Naive thymus-derived CD8-positive, alpha-beta T cell (primary cell): ENCODE data around the gene RNF14. TPM values are rescaled to one million over a fixed set of nuclear protein-coding genes. Genes with fewer than 3 reads are reported as not detected.
A peak's percentile ranks its signal among the peaks of the same experiment; 100 is the strongest.
"Not testable (repeated sequence)": the region's sequence is repeated elsewhere in the genome, so short reads cannot be mapped to it uniquely, and the experiment has no call there.

Experiments
- ATAC-seq, 2 donors: fragments of 150-1000 bp; cut with Tn5 transposase in 1 of 2; sonication (Bioruptor Pico), chemical (Tn5 transposase) in 1 of 2; 1 replicate in 1 of 2; 2 replicates in 1 of 2; pipeline ENCODE4 v1.10.0; 2021; ENCODE audit warnings: mild to moderate bottlenecking in 2 of 2, moderate library complexity in 2 of 2
- POLR2A ChIA-PET: fragments of 350-600 bp; sonication (Branson Sonifier 250); formaldehyde crosslinking; loops from one replicate; lab custom pipeline; 2021; ENCODE audit warnings: antibody characterized with exemption; lab: Charles Lee
- DNase-seq, 10 donors: peaks; one replicate each; pipeline versions ENCODE4 v3.0.0 to v3.0.0-alpha.2; 2020 to 2022
- H3K27ac Mint-ChIP-seq, 10 donors: one replicate each; pipeline ENCODE4 v1.8.0; 2020 to 2022; ENCODE audit warnings: mild to moderate bottlenecking in 10 of 10, mixed read lengths in 10 of 10, moderate library complexity in 4 of 10, inconsistent platforms in 1 of 10
- H3K27me3 Mint-ChIP-seq, 5 donors: one replicate each; pipeline ENCODE4 v1.8.0; 2021 to 2022; ENCODE audit warnings: mixed read lengths in 5 of 5
- H3K36me3 Mint-ChIP-seq, 3 donors: one replicate each; pipeline ENCODE4 v1.8.0; 2020 to 2022; ENCODE audit warnings: mixed read lengths in 3 of 3, mild to moderate bottlenecking in 2 of 3, inconsistent platforms in 1 of 3
- H3K4me1 Mint-ChIP-seq, 4 donors: one replicate each; pipeline ENCODE4 v1.8.0; 2021 to 2022; ENCODE audit warnings: mixed read lengths in 4 of 4
- H3K4me3 Mint-ChIP-seq, 10 donors: one replicate each; pipeline ENCODE4 v1.8.0; 2020 to 2022; ENCODE audit warnings: mild to moderate bottlenecking in 10 of 10, mixed read lengths in 10 of 10, moderate library complexity in 6 of 10, inconsistent platforms in 1 of 10
- H3K9me3 Mint-ChIP-seq, 9 donors: one replicate each; pipeline ENCODE4 v1.8.0; 2020 to 2022; ENCODE audit warnings: mixed read lengths in 9 of 9, mild to moderate bottlenecking in 3 of 9, inconsistent platforms in 1 of 9, moderate library complexity in 1 of 9
- polyA plus RNA-seq, 3 donors: library from polyadenylated mRNA; unstranded; fragments of 300-500 nt; fragmentation: Illumina TruSeq; gene quantifications; one replicate each; pipeline ENCODE4 v1.2.3, GENCODE V29; 2021
- total RNA-seq, 8 experiments: library from RNA in 2 of 8; stranded (reverse) in 2 of 8; gene quantifications; one replicate each; pipeline ENCODE4 v1.2.3 and lab custom pipeline; 2021 to 2026

Gene RNF14
- total and polyA plus RNA-seq, 5 experiments from 2014 or later: 27.4 to 40.1 (median 31.3) TPM

DNA sequence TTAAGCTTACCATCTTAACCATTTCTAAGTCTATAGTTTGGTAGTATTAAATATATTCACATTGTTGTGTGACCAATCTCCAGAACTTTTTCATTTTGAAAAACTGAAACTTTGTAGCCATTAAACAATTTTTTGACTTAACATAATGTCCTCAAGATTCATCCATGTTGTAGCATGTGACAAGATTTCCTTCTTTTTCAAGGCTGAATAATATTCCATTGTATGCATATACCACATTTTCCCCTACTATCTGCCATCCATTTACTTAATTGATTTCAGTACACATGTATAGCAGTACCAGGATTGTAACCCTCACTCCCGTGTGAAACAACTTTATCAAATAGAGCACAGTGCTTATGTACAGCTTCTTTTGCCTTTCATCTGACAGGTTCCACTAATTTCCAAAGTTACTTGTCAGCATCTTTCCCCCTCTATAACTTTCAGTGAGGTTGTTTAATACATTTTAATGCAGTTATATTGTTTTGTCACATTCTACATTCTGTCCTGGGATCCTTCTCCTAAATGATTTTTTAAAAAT, 51.3 kb downstream of the RNF14 start:
- DNase-seq (no peak), ATAC-seq (no peak)
- peaks cover 0 to 12% (median 0%) of the 10 kb centered on the region in 5 donors for H3K27me3 Mint-ChIP-seq
- peaks cover 26 to 50% (median 45%) of the 10 kb centered on the region in 4 donors for H3K4me1 Mint-ChIP-seq
- POLR2A ChIA-PET: interaction anchor here (0.7 to 2.3 kb wide), 7 partner anchors 7 to 1512 kb away, joined by 3 to 7 read pairs (median 4); partner anchors contain the start of genes GNPDA1 and NDFIP1
- H3K9me3 Mint-ChIP-seq: peaks cover 0 to 3% (median 0%) of the 10 kb centered on the region in 9 donors
- H3K4me3 Mint-ChIP-seq: no peak overlapping the region
- peaks cover 0 to 5% (median 0%) of the 10 kb centered on the region in 3 donors for H3K36me3 Mint-ChIP-seq
- peak overlapping the region in 1 of 10 donors; percentile 43 for H3K27ac Mint-ChIP-seq

DNA sequence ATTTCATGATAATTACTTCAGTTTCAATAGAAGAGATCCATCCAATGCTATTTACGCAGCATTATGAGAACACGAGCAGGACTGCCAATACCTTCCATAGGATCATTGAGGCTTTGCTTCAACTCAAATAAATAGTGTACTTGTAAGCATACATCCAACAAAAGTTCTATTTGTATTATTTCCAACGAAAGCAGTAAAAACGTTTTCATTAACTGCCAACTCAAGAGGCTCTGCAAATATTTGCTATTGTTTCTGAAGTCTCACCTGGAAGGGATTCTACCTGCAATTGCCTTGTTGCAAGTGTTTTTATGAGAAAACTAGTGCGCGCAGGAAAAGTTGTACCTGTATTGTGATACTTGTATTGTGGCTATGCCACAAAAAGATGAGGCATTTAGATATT, 54.9 kb downstream of the RNF14 start:
- Mint-ChIP-seq H3K27ac (peak overlapping the region in 2 of 10 donors; percentile 97 to 99), H3K9me3 (peaks cover 0 to 3% (median 0%) of the 10 kb centered on the region in 9 donors), H3K4me1 (peaks cover 10 to 23% (median 21%) of the 10 kb centered on the region in 4 donors), H3K4me3 (peak overlapping the region in 1 of 10 donors; percentile 94), H3K27me3 (peaks cover 0 to 9% (median 0%) of the 10 kb centered on the region in 5 donors), H3K36me3 (peaks cover 0 to 5% (median 0%) of the 10 kb centered on the region in 3 donors)
- DNase-seq (no peak), ATAC-seq (no peak)
- POLR2A ChIA-PET: interaction anchor here (0.6 to 3.4 kb wide), 6 partner anchors 8 to 330 kb away, joined by 3 to 35 read pairs (median 16); partner anchors contain the start of gene NDFIP1

- H3K4me3 Mint-ChIP-seq: peak overlapping the region; percentile 82 to 96 (median 90)
- H3K4me1 Mint-ChIP-seq: peaks cover 8 to 20% (median 17%) of the 10 kb centered on the region in 4 donors
- DNase-seq: peak; percentile 72 to 90 (median 80)
- ATAC-seq: peak; percentile 100
- H3K27me3 Mint-ChIP-seq: peaks cover 0 to 7% (median 0%) of the 10 kb centered on the region in 5 donors
- H3K27ac Mint-ChIP-seq: peak overlapping the region; percentile 90 to 100 (median 99)
- H3K36me3 Mint-ChIP-seq: peaks cover 0 to 5% (median 0%) of the 10 kb centered on the region in 3 donors
- peaks cover 0 to 3% (median 0%) of the 10 kb centered on the region in 9 donors for H3K9me3 Mint-ChIP-seq
- POLR2A ChIA-PET: interaction anchor here (0.7 to 3.4 kb wide), 13 partner anchors 9 to 104 kb away, joined by 3 to 35 read pairs (median 6); partner anchors contain the start of genes GNPDA1 and NDFIP1
Measured at GRCh38 chr5:142024771-142025304, 55.9 kb downstream of the RNF14 start.

DNA sequence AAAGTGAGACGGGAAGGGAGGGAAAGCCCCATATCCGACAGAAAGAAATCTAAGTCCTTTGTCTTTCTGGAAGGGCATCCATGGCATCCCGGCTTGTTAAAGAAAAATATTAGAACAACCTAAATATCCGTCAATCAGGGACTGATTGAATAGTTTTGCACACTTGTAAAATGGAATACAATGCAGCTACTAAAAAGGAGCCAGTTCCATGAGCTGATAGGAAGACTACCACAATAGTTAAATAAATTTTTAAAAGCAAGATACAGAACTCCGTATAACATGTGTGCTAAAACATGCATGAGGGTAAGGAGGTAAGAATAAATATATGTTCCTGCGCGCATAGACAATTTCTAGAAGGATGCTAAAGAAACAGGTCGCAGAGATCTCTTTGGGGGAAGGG, 56.7 kb downstream of the RNF14 start:
- Mint-ChIP-seq H3K4me3 (peak overlapping the region; percentile 82 to 96 (median 90)), H3K9me3 (no peaks in the 10 kb centered on the region), H3K27ac (peak overlapping the region; percentile 90 to 100 (median 99)), H3K36me3 (no peaks in the 10 kb centered on the region), H3K4me1 (peaks cover 8 to 20% (median 17%) of the 10 kb centered on the region in 4 donors), H3K27me3 (peaks cover 0 to 8% (median 0%) of the 10 kb centered on the region in 5 donors)
- POLR2A ChIA-PET: interaction anchor here (1.4 to 3.4 kb wide), 9 partner anchors 9 to 83 kb away, joined by 4 to 35 read pairs (median 9); partner anchors contain the start of genes GNPDA1 and NDFIP1
- no peak for DNase-seq
- ATAC-seq: no peak

GRCh38 chr5:142032150-142032549, 63.2 kb downstream of the RNF14 start:
- no peaks in the 10 kb centered on the region for H3K9me3 Mint-ChIP-seq
- ATAC-seq: no peak
- H3K27ac Mint-ChIP-seq: peak overlapping the region in 1 of 10 donors; percentile 62
- no peak overlapping the region for H3K4me3 Mint-ChIP-seq
- POLR2A ChIA-PET: interaction anchor here (1.4 to 2.1 kb wide), 2 partner anchors 24 to 77 kb away, joined by 3 to 6 read pairs; no protein-coding TSS in a partner anchor
- no peak for DNase-seq
- peaks cover 10 to 23% (median 16%) of the 10 kb centered on the region in 4 donors for H3K4me1 Mint-ChIP-seq
- peaks cover 0 to 9% (median 0%) of the 10 kb centered on the region in 5 donors for H3K27me3 Mint-ChIP-seq
- no peaks in the 10 kb centered on the region for H3K36me3 Mint-ChIP-seq

DNA sequence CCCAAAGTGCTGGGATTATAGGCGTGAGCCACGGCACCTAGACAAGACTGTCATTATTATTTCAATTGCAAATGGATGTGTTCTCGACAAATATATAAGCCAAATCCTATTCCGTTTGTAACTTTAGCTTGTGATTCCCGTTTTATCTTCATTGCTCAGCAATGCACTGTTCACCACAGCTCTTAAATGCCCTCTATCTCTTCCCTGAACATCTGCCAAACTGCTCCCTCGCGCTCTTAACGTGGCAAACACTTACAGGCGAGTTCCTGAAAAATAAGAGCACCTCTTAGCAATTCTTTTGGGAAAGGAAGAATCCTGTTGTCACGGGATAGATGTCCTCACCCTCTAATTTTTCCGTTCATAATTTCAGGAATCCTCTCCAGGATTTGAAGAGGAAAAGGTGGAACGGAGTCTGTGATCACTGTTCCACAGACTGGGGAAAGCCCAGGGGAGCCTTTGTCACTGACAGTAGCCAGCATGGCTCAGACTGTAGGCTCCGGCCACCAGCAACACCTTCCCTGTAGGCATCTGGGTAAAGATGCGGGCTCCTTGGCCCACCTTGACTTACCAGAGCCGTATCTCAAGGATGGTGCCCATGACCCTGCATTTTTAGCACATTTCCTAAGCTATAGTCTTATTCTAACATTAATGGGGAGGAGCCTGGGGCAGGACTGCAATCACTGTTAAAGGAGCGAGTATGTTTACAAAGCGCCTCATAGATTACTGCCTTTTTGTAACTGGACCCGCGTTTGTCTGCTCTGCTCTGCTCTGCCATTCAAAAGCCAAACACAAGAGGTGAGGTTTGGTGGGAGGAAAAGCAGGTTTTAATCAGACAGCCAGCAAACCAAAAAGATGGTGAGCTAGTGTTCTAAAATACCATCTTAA, 64.1 kb downstream of the RNF14 start:
- POLR2A ChIA-PET: interaction anchor here (0.6 to 2.9 kb wide), 4 partner anchors 8 to 64 kb away, joined by 3 to 35 read pairs (median 12); no protein-coding TSS in a partner anchor
- peaks cover 0 to 9% (median 0%) of the 10 kb centered on the region in 5 donors for H3K27me3 Mint-ChIP-seq
- DNase-seq: no peak
- H3K4me3 Mint-ChIP-seq: peak overlapping the region in 4 of 10 donors; percentile 24 to 60 (median 43)
- H3K4me1 Mint-ChIP-seq: peaks cover 10 to 23% (median 16%) of the 10 kb centered on the region in 4 donors
- no peaks in the 10 kb centered on the region for H3K36me3 Mint-ChIP-seq
- peak overlapping the region in 7 of 10 donors; percentile 24 to 97 (median 87) for H3K27ac Mint-ChIP-seq
- H3K9me3 Mint-ChIP-seq: no peaks in the 10 kb centered on the region
- ATAC-seq: no peak

DNA sequence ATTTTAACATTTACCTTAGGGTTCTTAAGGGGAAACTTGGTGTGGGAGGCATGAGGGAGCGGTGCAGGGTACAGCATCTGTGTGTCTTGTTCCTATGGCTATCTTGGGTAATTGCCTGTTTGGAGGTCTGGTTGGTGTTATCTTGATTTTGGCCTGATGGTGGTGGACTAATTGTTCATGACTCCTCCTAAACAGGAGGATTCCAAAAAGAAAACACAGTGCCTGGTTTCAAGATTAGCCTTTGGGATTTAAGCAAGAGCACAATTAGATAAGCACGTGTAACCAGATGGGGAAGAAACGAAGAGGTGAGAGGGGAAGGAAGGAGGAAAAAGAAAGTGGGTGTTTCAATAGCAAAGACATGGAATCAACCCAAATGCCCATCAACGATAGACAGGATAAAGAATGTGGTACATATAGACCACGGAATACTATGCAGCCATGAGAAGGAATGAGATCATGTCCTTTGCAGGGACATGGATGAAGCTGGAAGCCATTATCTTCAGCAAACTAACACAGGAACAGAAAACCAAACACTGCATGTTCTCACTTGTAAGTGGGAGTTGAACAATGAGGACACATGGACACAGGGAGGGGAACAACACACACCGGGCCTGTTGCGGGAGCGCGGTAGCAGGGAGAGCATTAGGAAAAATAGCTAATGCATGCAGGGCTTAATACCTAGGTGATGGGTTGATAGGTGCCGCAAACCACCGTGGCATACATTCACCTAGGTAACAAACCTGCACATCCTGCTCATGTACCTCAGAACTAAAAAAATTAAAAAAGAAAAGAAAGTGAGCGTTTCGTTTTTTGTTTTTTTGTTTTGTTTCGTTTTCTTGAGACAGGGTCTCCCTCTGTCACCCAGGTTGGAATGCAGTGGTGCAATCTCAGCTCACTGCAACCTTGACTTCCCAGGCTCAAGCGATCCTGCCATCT, 65.0 kb downstream of the RNF14 start:
- peaks cover 10 to 23% (median 16%) of the 10 kb centered on the region in 4 donors for H3K4me1 Mint-ChIP-seq
- POLR2A ChIA-PET: interaction anchor here (0.6 to 2.9 kb wide), 14 partner anchors 9 to 352 kb away, joined by 3 to 35 read pairs (median 4); partner anchors contain the start of genes NDFIP1 and RNF14
- H3K36me3 Mint-ChIP-seq, H3K27me3 Mint-ChIP-seq, H3K9me3 Mint-ChIP-seq: not testable (repeated sequence)
- H3K27ac Mint-ChIP-seq: peak overlapping the region in 8 of 10 donors; percentile 66 to 97 (median 86)
- ATAC-seq (peak in 1 of 2 donors; percentile 71), DNase-seq (peak in 4 of 10 donors; percentile 11 to 67 (median 40))
- H3K4me3 Mint-ChIP-seq: peak overlapping the region in 7 of 10 donors; percentile 2 to 60 (median 51)

DNA sequence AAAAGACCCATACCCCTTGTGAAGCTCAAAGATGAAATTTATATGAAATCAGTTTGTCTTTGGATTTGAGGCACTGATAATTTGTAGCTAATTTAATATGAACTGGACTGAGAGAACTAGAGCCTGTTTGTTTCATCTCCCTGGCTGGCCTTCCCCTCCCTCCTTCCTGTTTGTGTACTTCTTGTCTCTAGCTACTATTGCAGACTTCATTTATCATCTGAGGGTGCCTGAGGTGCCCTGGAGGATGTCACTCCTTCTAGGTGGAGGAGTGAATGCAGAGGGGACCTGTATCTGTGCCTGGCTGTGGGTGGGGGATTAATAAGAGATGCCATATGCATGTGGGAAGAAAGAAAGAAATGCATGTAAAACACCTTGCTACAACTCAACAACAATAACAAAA, 66.1 kb downstream of the RNF14 start:
- H3K27me3 Mint-ChIP-seq: peaks cover 0 to 9% (median 0%) of the 10 kb centered on the region in 5 donors
- POLR2A ChIA-PET: interaction anchor here (0.6 to 2.9 kb wide), 13 partner anchors 10 to 376 kb away, joined by 3 to 35 read pairs (median 4); partner anchors contain the start of genes NDFIP1 and RNF14

DNA sequence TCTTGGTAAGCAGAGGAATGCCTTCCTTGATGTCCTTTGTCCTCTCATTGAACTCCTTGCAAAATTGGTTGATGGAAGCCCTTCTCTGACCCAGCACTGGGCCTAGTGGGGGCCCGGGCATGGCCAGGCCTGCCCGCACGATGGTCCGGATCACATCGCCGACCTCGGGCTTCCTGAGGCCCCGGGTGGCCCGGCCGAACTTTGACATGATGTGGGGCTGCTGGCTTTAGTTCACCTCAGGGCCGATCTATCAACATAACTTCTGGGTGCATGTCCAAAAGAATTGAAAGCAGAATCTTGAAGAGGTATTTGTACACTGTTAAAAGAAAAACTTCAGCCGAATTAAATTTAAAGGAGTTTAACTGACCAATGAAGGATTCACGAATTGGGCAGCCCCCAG, 68.0 kb downstream of the RNF14 start:
- H3K27me3 Mint-ChIP-seq: peaks cover 0 to 4% (median 0%) of the 10 kb centered on the region in 5 donors
- no peak overlapping the region for H3K27ac Mint-ChIP-seq
- peaks cover 10 to 28% (median 17%) of the 10 kb centered on the region in 4 donors for H3K4me1 Mint-ChIP-seq
- DNase-seq (no peak), ATAC-seq (no peak)
- H3K36me3 Mint-ChIP-seq: no peaks in the 10 kb centered on the region
- POLR2A ChIA-PET: interaction anchor here (0.6 to 1.1 kb wide), 2 partner anchors 9 to 27 kb away, joined by 3 read pairs; no protein-coding TSS in a partner anchor
- H3K9me3 Mint-ChIP-seq: no peaks in the 10 kb centered on the region
- H3K4me3 Mint-ChIP-seq: no peak overlapping the region

More for the DNA sequence above, 66.1 kb downstream of the RNF14 start:
- peak overlapping the region; percentile 32 to 97 (median 83) for H3K27ac Mint-ChIP-seq
- DNase-seq (peak in 1 of 10 donors; percentile 24), ATAC-seq (peak in 1 of 2 donors; percentile 62)
- peak overlapping the region in 9 of 10 donors; percentile 0 to 60 (median 28) for H3K4me3 Mint-ChIP-seq
- peaks cover 10 to 28% (median 17%) of the 10 kb centered on the region in 4 donors for H3K4me1 Mint-ChIP-seq
- H3K36me3 Mint-ChIP-seq: no peaks in the 10 kb centered on the region
- H3K9me3 Mint-ChIP-seq: no peaks in the 10 kb centered on the region

DNA sequence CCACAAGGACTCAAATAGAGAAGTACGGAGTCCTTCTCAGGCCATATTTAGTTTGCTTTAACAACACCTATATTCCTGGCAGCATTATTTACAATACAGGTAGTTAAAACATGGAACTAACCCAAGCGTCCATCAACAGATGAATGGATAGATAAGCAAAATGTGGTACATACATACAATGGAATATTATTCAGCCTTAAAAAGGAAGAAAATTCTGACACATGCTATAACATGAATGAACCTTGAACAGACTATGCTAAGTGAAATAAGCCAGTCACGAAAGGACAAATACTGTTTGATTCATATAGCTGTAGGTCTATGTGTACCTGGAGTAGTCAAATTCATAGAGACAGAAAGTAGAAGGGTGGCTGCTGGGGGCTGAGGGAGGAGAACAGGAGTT, 68.7 kb downstream of the RNF14 start:
- POLR2A ChIA-PET: interaction anchor here (0.7 kb wide), 1 partner anchor 68 kb away, joined by 6 read pairs; no protein-coding TSS in a partner anchor
- peak overlapping the region in 3 of 10 donors; percentile 12 to 52 (median 22) for H3K27ac Mint-ChIP-seq
- H3K4me3 Mint-ChIP-seq: not testable (repeated sequence)

More for the DNA sequence above, 68.7 kb downstream of the RNF14 start:
- ATAC-seq, H3K36me3 Mint-ChIP-seq, H3K27me3 Mint-ChIP-seq, DNase-seq, H3K9me3 Mint-ChIP-seq: not testable (repeated sequence)
- peaks cover 10 to 28% (median 17%) of the 10 kb centered on the region in 4 donors for H3K4me1 Mint-ChIP-seq
